ENCODE measurements around the gene LGMN. TPM values are rescaled to one million over a fixed set of nuclear protein-coding genes. Genes with fewer than 3 reads are reported as not detected.
"Not testable (repeated sequence)": the region's sequence is repeated elsewhere in the genome, so short reads cannot be mapped to it uniquely, and the experiment has no call there.

Gene LGMN
- total RNA-seq, 4 donors from 2014 or later: 26.5 to 103 (median 57.2) TPM

DNA sequence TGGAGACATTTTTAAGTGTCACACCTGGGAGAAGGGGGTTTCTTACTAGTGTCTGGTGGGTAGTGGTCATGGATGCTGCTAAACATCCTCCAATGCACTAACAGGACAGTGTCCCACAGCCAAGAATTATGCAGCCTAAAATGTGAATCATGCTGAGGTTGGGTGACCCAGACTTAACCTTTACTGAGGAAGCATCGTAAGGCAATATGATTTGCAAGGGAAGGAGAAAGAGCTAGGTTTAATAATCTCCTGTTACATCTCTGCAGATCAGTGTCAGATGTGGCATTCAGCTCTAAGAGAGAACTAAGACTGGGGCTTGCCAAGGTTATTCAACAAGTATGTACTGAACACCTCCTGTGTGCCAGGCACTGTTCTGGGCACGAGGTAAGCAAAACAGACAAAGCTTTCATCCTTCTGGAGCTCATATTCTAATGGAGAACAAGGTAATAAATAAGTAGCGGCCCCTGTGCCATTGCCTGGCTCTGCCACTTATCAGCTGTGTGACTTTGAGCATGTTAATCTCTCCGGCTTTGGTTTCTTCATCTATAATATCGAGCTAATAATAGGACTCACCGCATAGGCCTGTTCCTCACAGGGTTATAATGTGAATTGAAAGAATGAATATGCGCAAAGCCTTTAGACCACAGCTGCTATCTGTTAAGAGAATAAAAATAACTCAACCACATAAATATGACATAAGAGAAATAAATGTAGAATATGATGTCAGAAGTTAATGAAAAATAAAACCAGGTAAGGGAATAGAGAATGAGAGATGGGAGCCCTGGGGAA lies 32.2 kb upstream of the LGMN start:
- intact Hi-C loops (cut with DNase I; ENCODE audit: low total_unique reads): loop anchor here (5.0 kb wide), 1 partner anchor 93 kb away; no protein-coding TSS in a partner anchor
- no peaks in the 10 kb centered on the region for H3K9me3 ChIP-seq
- no peak overlapping the region for H3K27ac ChIP-seq
- no peak for DNase-seq
- no peaks in the 10 kb centered on the region for H3K27me3 ChIP-seq
- WGBS, 2 donors (ENCODE audit: low coverage in 1 of 2): 68 to 82% methylated on average over 4 to 7 of the region's 7 CpGs
- H3K4me1 ChIP-seq: peaks cover 0 to 10% (median 0%) of the 10 kb centered on the region in 4 donors
- in situ Hi-C loops (cut with MboI; ENCODE audit: low pct_ligation_motif_present in 1 of 4, low pct_unique_long_range_greater_than_20kb in 1 of 4, low sequenced_read_pairs in 3 of 4): loop anchor here (5.0 to 25.0 kb wide), 2 partner anchors 63 to 93 kb away; no protein-coding TSS in a partner anchor
- no peaks in the 10 kb centered on the region for H3K36me3 ChIP-seq
- H3K4me3 ChIP-seq: no peak overlapping the region
- TF ChIP-seq POLR2AphosphoS5 (IDR thresholded peaks at IDR 0.05) (no peak), EP300 (IDR thresholded peaks at IDR 0.05; ENCODE audit: low read depth) (no peak), POLR2A (IDR thresholded peaks at IDR 0.05) (no peak)
- TF ChIP-seq, protein P1, sequence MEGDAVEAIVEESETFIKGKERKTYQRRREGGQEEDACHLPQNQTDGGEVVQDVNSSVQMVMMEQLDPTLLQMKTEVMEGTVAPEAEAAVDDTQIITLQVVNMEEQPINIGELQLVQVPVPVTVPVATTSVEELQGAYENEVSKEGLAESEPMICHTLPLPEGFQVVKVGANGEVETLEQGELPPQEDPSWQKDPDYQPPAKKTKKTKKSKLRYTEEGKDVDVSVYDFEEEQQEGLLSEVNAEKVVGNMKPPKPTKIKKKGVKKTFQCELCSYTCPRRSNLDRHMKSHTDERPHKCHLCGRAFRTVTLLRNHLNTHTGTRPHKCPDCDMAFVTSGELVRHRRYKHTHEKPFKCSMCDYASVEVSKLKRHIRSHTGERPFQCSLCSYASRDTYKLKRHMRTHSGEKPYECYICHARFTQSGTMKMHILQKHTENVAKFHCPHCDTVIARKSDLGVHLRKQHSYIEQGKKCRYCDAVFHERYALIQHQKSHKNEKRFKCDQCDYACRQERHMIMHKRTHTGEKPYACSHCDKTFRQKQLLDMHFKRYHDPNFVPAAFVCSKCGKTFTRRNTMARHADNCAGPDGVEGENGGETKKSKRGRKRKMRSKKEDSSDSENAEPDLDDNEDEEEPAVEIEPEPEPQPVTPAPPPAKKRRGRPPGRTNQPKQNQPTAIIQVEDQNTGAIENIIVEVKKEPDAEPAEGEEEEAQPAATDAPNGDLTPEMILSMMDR (IDR thresholded peaks at IDR 0.05): no peak

DNA sequence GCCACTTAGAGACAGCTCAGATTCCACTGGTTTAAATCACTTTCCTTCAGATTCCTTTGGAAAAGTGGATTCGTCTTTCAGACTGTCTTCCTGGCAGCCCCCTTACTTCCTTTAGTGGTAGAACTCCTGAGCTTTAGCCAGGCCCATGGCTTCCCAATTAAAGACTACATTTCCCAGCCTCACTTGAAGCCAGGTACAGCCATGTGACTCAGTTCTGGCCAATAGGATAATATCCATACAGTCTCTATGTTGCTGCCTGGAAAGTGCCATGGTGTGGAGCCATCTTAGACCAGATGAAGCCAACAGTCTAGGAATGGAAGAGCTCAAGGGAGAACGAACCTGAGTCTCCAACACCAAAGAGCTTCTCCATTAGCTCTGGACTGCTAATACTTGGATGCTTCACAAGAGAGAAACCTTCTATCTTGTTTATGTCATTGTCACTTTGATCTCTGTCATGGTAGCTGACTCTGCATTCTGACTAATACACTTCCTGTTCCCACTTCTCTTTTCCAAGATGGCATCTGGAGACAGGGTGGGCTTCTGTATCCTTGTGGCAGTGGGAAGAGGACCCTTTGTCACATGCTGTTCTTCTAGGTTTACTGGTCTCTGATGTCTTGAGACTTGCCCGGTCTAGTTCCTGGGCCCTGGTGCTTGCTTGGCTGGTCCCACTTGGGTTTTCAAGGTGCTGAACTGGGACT lies 30.6 kb upstream of the LGMN start:
- H3K27me3 ChIP-seq; H3K9me3 ChIP-seq; H3K36me3 ChIP-seq; H3K27ac ChIP-seq; H3K4me3 ChIP-seq; intact Hi-C loops (cut with DNase I; ENCODE audit: low total_unique reads); DNase-seq; H3K4me1 ChIP-seq: not testable (repeated sequence)
- in situ Hi-C loops (cut with MboI; ENCODE audit: low pct_ligation_motif_present in 1 of 4, low pct_unique_long_range_greater_than_20kb in 1 of 4, low sequenced_read_pairs in 3 of 4): loop anchor here in 1 of 4 donors (25.0 kb wide), 1 partner anchor 92 kb away; no protein-coding TSS in a partner anchor
- WGBS, 2 donors (ENCODE audit: low coverage in 1 of 2): 92 to 100% methylated on average over 1 to 2 of the region's 3 CpGs

DNA sequence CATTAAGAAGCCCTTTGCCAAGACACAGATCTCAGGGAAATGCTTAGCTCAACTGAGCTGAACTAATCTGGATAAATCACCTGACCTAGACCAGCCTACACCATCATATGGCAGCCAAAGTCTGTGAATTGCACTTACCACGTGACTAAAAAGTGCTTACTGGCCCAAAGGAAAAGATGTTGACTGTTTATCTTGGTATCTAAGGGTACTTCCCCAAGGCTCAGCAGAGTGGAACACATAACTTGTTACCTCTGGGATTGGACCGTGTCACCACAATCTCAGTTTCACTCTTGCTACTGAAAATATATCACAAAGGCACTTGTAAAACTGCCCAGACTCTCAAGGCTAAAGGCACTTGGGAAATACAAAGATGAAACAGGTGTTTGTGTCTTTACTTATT lies 26.9 kb upstream of the LGMN start:
- DNase-seq: peak; percentile 22
- WGBS, 2 donors (ENCODE audit: low coverage in 1 of 2): 0 to 12% methylated on average over 1 to 2 of the region's 2 CpGs
- H3K27ac ChIP-seq: peak overlapping the region in 1 of 4 donors; percentile 23
- peak in 1 of 3 donors; percentile 31 for TF ChIP-seq POLR2AphosphoS5 (IDR thresholded peaks at IDR 0.05)
- H3K4me1 ChIP-seq; intact Hi-C loops (cut with DNase I; ENCODE audit: low total_unique reads); H3K4me3 ChIP-seq; H3K36me3 ChIP-seq; H3K27me3 ChIP-seq; H3K9me3 ChIP-seq: not testable (repeated sequence)
- in situ Hi-C loops (cut with MboI; ENCODE audit: low pct_ligation_motif_present in 1 of 4, low pct_unique_long_range_greater_than_20kb in 1 of 4, low sequenced_read_pairs in 3 of 4): loop anchor here in 1 of 4 donors (25.0 kb wide), 1 partner anchor 88 kb away; no protein-coding TSS in a partner anchor

DNA sequence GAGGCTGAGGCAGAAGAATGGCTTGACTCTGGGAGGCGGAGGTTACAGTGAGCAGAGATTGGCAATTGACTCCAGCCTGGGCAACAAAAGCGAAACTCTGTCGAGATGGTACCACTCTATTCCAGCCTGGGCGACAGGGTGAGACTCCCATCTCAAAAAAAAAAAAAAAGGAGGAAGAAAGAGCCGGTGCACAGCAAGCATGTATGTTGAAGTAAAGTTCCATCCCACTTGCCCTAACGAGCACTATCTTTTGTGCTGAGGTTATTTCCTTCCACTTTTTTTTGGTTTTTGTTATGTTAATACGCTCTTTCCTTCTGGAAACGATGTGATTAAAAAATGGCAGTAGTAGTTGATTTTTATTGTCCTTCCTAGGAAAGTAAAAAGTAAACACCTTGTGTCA lies 26.1 kb upstream of the LGMN start:
- TF ChIP-seq EP300 (IDR thresholded peaks at IDR 0.05; ENCODE audit: low read depth) (no peak), POLR2AphosphoS5 (IDR thresholded peaks at IDR 0.05) (no peak), POLR2A (IDR thresholded peaks at IDR 0.05) (no peak)
- TF ChIP-seq, protein P1 (IDR thresholded peaks at IDR 0.05): no peak
- Histone ChIP-seq H3K36me3 (no peaks in the 10 kb centered on the region), H3K4me3 (no peak overlapping the region), H3K4me1 (no peaks in the 10 kb centered on the region), H3K27ac (peak overlapping the region in 1 of 4 donors; percentile 40), H3K27me3 (no peaks in the 10 kb centered on the region), H3K9me3 (no peaks in the 10 kb centered on the region)
- in situ Hi-C loops (cut with MboI; ENCODE audit: low pct_ligation_motif_present in 1 of 4, low pct_unique_long_range_greater_than_20kb in 1 of 4, low sequenced_read_pairs in 3 of 4): no loop called here
- no peak for DNase-seq
- WGBS, 2 donors (ENCODE audit: low coverage in 1 of 2): 74 to 82% methylated on average over 4 to 8 of the region's 8 CpGs
- intact Hi-C loops (cut with DNase I; ENCODE audit: low total_unique reads): no loop called here

DNA sequence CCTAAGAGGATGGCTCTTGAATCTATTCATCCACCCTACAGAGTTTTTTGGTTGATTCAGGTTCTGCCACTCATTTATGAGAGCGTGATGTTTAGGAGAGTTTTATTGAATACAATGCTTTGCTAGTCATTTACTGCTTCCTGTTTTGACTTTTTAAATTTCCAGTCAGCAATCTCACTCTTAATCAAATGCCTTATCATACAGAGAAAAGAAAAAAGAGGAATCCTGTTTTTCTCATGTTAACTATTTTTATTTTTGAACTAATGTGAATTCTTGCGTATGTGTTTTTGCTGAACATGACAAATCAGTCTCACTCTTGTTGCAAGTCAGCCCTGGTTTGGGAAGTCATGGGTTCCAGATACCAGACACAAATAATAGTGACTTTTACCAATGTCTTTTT lies 22.1 kb upstream of the LGMN start:
- Histone ChIP-seq H3K27ac (no peak overlapping the region), H3K36me3 (no peaks in the 10 kb centered on the region), H3K4me3 (no peak overlapping the region), H3K9me3 (no peaks in the 10 kb centered on the region), H3K27me3 (no peaks in the 10 kb centered on the region), H3K4me1 (peaks cover 0 to 12% (median 2%) of the 10 kb centered on the region in 4 donors)
- WGBS, 2 donors (ENCODE audit: low coverage in 1 of 2): 75 to 78% methylated on average over 2 of the region's 2 CpGs
- TF ChIP-seq POLR2AphosphoS5 (IDR thresholded peaks at IDR 0.05): no peak
- TF ChIP-seq, protein P1 (IDR thresholded peaks at IDR 0.05): no peak
- no peak for TF ChIP-seq POLR2A (IDR thresholded peaks at IDR 0.05)
- no peak for TF ChIP-seq EP300 (IDR thresholded peaks at IDR 0.05; ENCODE audit: low read depth)
- DNase-seq: no peak
- intact Hi-C loops (cut with DNase I; ENCODE audit: low total_unique reads): no loop called here
- in situ Hi-C loops (cut with MboI; ENCODE audit: low pct_ligation_motif_present in 1 of 4, low pct_unique_long_range_greater_than_20kb in 1 of 4, low sequenced_read_pairs in 3 of 4): no loop called here
